GM18909 (cell line): Measurements from ENCODE around the gene SETDB1.
"Not testable (repeated sequence)": the region's sequence is repeated elsewhere in the genome, so short reads cannot be mapped to it uniquely, and the experiment has no call there.

Experiments used
- ATAC-seq: cut with Tn5 transposase; IDR thresholded peaks from one replicate; pipeline ENCODE4 v1.9.1; 2021; ENCODE audit warnings: mild to moderate bottlenecking; ENCODE audit not compliant: unreplicated experiment, poor library complexity

SETDB1 gene

DNA sequence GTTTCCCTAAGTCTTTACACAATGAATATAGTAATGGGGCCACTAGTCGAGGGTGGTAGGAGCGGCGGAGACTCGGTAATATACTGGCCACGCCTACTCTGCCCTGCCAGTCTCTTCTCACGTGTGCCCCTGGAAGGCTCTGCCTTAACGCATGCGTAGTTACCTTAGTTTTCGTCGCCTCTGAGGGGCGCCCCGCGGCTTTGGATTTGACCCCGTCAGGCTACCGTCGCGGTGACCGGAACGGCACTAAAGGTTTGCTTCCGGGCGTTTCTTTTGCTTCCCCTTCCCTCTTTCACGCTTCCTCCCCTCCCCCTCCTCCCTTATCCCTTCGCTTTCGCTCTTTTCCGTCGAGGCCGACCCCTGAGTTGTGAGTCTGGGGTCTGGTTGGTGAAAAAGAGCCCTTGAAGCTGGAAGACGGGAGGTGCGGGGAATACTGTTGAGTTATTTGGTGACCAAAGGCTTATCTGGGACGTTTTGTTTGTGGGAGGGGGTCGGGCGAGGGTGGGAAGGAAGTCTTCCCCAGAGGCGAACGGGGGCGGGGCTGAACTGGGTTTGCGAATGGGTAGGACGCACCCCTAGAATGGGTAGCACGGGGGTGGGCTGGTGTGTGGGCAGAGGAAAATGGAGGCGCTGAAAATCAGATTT is at the start of gene SETDB1:
TSS of gene SETDB1 (plus strand) at position 267 of the 645 bp plus-strand sequence. CDS start 1,352 bp downstream, outside the sequence.
- ATAC-seq: peak; percentile 84

DNA sequence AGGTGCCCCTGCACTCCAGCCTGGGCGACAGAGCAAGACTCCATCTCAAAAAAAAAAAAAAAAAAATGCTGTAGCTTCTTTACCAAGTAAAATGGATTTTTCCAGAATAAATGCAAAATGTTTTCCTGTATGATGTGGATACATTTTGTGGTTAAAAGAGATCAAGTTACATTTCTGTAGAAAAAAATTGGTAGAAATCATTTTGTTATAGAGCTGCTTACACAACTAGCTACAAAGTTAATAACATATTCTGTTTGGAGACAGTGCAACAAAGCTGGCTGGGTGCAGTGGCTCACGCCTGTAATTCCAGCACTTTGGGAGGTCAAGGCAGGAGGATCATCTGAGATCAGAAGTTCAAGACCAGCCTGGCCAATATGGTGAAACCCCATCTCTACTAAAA is 47.2 kb upstream of the SETDB1 start:
- ATAC-seq: not testable (repeated sequence)

- ATAC-seq: no peak
These were observed 44.7 kb upstream of the SETDB1 start for GRCh38 chr1:150881331-150882070.

GRCh38 chr1:150883121-150883520 is 43.0 kb upstream of the SETDB1 start:
- not testable (repeated sequence) for ATAC-seq

DNA sequence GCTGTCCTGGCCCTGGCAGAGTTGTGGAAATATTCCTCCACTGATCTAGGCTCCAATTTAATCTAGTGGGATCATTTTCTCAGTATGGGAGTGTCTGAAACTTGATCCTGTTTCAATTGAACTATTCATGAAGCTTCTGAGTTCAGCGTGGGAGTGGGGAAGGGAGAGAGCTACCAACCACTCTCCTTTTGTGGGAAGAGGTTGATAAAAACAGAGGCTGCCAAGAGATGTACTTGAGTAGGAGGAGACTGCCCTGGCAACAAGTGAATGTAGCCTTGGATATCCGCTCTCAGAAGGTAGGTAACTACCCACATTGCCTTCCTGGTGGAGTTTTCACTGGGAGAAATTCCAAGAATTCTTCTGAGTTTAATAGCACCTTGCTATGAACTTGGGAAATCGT is 39.1 kb upstream of the SETDB1 start, which contains the start of gene CTXND2:
TSS of gene CTXND2 (plus strand) at position 119 of the 400 bp plus-strand sequence. CDS start 25,179 bp downstream, outside the sequence.
- no peak for ATAC-seq

DNA sequence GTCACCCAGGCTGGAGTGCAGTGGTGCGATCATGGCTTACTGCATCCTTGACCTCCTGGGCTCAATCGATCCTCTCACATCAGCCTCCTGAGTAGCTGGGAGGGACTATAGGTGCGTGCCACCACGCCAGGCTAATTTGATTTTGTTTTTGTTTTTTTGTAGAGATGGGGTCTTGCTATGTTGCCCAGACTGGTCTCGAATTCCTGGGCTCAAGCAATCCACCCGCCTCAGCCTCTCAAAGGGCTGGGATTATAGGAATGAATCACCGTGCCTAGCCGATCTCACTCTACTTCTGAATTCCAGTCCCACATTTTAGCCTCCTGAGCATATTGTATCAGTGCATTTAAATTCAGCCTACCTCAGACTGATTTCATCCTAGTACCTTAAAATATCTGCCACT is 37.4 kb upstream of the SETDB1 start:
- no peak for ATAC-seq

- ATAC-seq: peak; percentile 59
These were observed 36.1 kb upstream of the SETDB1 start for GRCh38 chr1:150890033-150890416.

DNA sequence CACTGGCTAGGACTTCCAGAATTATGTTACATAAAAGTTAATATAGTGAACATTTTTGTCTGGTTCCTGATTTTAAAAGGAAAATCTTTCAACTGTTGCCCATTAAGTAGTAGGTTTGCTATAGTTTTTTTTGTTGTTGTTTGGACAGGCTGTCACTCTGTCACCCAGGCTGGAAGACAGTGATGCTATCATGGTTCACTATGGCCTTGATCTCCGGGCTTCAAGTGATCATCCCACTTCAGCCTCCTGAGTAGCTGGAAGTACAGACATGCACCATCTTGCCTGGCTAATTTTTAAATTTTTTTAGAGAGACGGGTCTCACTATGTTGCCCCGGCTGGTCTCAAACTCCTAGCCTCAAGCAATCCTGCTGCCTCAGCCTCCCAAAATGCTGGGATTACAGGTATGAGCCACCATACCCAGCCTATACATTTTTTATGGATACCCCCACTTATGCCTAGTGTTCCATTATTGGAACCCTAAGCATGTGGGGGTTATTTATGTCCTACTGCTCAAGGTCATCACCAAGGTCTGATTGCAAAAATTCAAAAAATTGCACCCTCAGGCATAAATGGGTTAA is 32.7 kb upstream of the SETDB1 start:
- no peak for ATAC-seq

DNA sequence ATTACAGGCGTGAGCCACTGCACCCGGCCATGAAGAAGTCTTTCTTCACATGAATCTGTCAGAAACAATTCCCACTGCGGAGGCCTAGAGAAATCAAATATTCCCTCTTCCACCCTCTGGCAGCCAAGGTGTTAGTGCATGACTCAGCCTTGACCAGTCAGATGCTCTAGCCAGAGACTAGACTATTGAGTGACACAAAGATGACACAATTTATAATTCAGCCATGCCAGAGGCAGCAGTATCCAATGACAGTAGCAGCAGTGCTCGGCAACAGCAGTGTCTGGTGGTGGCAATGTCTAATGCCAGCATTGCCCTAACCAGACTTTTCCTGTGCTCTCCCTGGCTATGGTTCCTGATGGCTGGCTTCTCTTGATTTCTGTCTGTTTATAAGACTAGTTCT is 30.5 kb upstream of the SETDB1 start:
- no peak for ATAC-seq

DNA sequence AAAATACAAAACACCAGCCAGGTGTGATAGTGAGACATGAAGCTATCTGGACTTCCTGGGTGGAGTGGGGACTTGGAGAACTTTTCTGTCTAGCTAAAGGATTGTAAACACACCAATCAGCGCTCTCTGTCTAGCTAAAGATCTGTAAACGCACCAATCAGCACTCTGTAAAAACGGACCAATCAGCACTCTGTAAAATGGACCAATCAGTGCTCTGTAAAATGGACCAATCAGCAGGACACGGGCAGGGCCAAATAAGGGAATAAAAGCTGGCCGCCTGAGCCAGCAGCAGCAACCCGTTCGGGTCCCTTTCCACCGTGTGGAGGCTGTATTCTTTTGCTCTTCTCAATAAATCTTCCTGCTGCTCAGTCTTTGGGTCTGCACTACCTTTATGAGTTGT is 26.4 kb upstream of the SETDB1 start:
- not testable (repeated sequence) for ATAC-seq

GRCh38 chr1:150902346-150902745 is 23.8 kb upstream of the SETDB1 start:
- ATAC-seq: no peak

- no peak for ATAC-seq
These were observed 23.4 kb upstream of the SETDB1 start for GRCh38 chr1:150902751-150903150.

- ATAC-seq: no peak
These were observed 20.9 kb upstream of the SETDB1 start for GRCh38 chr1:150905301-150905700.

DNA sequence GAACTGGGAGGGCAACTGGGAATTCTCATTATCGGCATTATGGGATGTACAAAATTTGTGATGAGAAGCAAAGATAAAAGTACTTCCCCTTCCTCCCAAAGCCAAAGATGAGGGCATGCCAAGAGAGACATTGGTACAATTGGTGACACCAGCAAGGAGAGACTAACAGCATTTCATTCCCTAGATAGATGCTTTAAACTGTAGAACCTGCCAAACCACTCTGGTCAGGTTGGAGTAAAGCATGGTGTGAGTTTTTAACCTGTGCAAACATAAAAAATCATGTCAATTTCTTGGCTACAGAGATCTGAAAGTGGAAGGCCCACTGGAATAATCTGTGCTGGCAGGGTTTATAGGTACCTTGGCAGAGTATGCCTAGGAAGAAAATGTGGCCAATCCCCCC is 19.8 kb upstream of the SETDB1 start:
- no peak for ATAC-seq

- ATAC-seq: no peak
These were observed 19.4 kb upstream of the SETDB1 start for GRCh38 chr1:150906813-150907212.

DNA sequence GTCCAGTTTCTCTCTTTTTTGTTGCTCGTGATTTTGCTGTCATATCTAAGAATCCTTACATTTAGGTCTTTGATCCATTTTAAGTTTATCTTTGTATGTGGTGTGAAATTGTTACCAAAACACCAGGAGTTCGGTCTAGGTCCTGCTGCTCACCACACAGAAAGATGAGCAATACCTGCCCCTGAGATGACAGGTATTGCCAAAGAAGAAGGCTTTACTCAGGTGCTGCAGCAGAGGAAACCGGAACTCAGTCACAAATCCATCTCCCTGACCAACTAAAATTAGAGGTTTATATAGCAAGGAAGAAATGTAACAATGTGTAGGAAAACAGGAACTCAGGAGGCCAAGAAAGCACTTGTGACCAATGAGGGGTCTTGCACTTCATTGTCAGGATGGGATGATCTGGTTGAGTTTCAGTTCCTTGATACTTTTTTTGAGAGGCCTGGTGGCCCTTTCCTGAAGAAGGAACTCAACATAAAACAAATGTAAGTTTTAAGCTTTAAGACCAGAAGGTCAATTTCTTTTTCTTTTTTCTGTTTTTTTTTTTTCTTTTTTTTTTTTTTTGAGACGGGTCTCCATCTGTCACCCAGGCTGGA is 16.5 kb upstream of the SETDB1 start:
- no peak for ATAC-seq

GRCh38 chr1:150912623-150913022 is 13.5 kb upstream of the SETDB1 start:
- no peak for ATAC-seq

DNA sequence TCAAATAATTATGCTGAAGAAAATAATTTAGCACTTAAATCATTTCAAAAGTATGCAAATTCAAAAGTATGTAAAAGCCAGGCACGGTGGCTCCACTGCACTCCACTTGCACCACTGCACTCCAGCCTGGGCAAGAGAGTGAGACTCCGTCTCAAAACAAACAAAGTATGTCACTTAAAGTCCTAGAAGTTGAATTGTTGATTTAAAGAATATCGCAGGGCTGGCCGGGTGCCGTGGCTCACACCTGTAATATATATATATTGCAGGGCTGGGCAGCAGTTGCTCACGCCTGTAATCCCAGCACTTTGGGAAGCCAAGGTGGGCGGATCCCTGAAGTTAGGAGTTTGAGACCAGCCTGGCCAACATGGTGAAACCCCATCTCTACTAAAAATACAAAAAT is 8.8 kb upstream of the SETDB1 start:
- ATAC-seq: no peak

- peak; percentile 54 for ATAC-seq
These were observed 3.6 kb upstream of the SETDB1 start for GRCh38 chr1:150922519-150922975.

GRCh38 chr1:150925080-150925479 is 1.1 kb upstream of the SETDB1 start:
- ATAC-seq: no peak

- no peak for ATAC-seq
These were observed 1.5 kb downstream of the SETDB1 start for GRCh38 chr1:150927624-150928023.
